ENCODE measurements around the gene LNX2.

GRCh38 chr13:27549406-27549981 is 70.8 kb downstream of the LNX2 start:
- TF ChIP-seq CTCF (IDR thresholded peaks at IDR 0.05) (no peak), POLR2A (IDR thresholded peaks at IDR 0.05) (no peak), EP300 (IDR thresholded peaks at IDR 0.05) (no peak)
